ENCODE results near the gene SGPL1.

The SGPL1 gene

GRCh38 chr10:70812814-70813213 lies 2.9 kb upstream of the SGPL1 start:
- H3K9ac ChIP-seq (ENCODE audit: low read length): no peak overlapping the region
- no peaks in the 10 kb centered on the region for H3K27me3 ChIP-seq (ENCODE audit: control insufficient read depth, insufficient read depth, low read length)
- H3K9me3 ChIP-seq (ENCODE audit: control insufficient read depth, insufficient read depth, low read depth, low read length): no peaks in the 10 kb centered on the region
- H3K36me3 ChIP-seq (ENCODE audit: control insufficient read depth, insufficient read depth, low read length): peaks cover 6% of the 10 kb centered on the region; the same call in 1 of the 2 replicates
- no peak overlapping the region for H3K27ac ChIP-seq (ENCODE audit: low read depth, low read length)
- no peak overlapping the region for H3K4me3 ChIP-seq (ENCODE audit: low read depth, low read length)
- peaks cover 11% of the 10 kb centered on the region for H3K4me1 ChIP-seq (ENCODE audit: control insufficient read depth, insufficient read depth, low read length)

GRCh38 chr10:70814126-70814525 lies 1.6 kb upstream of the SGPL1 start:
- no peak overlapping the region for H3K4me3 ChIP-seq (ENCODE audit: low read depth, low read length)
- H3K9me3 ChIP-seq (ENCODE audit: control insufficient read depth, insufficient read depth, low read depth, low read length): no peaks in the 10 kb centered on the region
- H3K27ac ChIP-seq (ENCODE audit: low read depth, low read length): no peak overlapping the region
- H3K9ac ChIP-seq (ENCODE audit: low read length): no peak overlapping the region
- H3K27me3 ChIP-seq (ENCODE audit: control insufficient read depth, insufficient read depth, low read length): no peaks in the 10 kb centered on the region
- H3K4me1 ChIP-seq (ENCODE audit: control insufficient read depth, insufficient read depth, low read length): peaks cover 11% of the 10 kb centered on the region
- peaks cover 11% of the 10 kb centered on the region for H3K36me3 ChIP-seq (ENCODE audit: control insufficient read depth, insufficient read depth, low read length)

DNA sequence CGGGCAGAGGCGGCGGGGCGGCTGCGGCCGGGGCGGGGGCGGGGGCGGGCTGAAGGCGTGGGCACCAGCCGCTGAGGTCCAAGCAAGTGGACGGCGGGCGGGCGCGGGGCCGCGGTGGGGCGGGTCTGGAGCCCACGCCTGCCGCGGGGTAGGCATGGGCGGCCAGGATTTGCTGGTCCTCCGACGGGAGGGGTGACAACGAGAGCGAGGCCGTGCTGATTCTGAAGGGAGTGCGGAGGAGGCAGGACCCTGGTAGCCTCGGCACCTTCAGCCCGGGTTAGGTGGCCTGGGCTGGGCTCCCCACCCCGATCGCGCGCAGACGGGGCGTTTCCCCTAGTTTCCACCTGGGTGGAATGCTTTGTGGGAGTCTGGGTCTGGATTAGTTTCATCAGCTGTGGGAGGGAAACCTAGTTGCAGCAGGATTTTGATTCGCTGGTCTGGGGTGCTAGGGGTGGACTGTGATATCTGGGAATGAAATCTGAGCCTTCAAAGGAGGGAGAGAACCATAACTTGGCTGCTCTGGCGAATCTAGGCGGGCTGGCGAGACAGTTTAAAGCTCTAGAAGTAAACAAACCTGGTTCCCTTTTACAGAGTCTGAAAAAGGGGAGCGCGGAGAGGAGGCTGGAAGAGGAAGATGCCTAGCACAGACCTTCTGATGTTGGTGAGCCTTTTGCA lies 609 bp downstream of the SGPL1 start:
- H3K27ac ChIP-seq (ENCODE audit: low read depth, low read length): peak overlapping the region; percentile 77; the same call in 1 of the 2 replicates
- H3K4me1 ChIP-seq (ENCODE audit: control insufficient read depth, insufficient read depth, low read length): peaks cover 5% of the 10 kb centered on the region; the same call in 1 of the 2 replicates
- H3K36me3 ChIP-seq (ENCODE audit: control insufficient read depth, insufficient read depth, low read length): peaks cover 31% of the 10 kb centered on the region
- no peaks in the 10 kb centered on the region for H3K9me3 ChIP-seq (ENCODE audit: control insufficient read depth, insufficient read depth, low read depth, low read length)
- no peaks in the 10 kb centered on the region for H3K27me3 ChIP-seq (ENCODE audit: control insufficient read depth, insufficient read depth, low read length)
- peak overlapping the region; percentile 83 for H3K9ac ChIP-seq (ENCODE audit: low read length)
- peak overlapping the region; percentile 97 for H3K4me3 ChIP-seq (ENCODE audit: low read depth, low read length)

- no peak overlapping the region for H3K9ac ChIP-seq (ENCODE audit: low read length)
- H3K9me3 ChIP-seq (ENCODE audit: control insufficient read depth, insufficient read depth, low read depth, low read length): no peaks in the 10 kb centered on the region
- H3K4me3 ChIP-seq (ENCODE audit: low read depth, low read length): no peak overlapping the region
- peaks cover 39% of the 10 kb centered on the region for H3K36me3 ChIP-seq (ENCODE audit: control insufficient read depth, insufficient read depth, low read length)
- H3K27ac ChIP-seq (ENCODE audit: low read depth, low read length): no peak overlapping the region
- no peaks in the 10 kb centered on the region; the same call in 1 of the 2 replicates for H3K4me1 ChIP-seq (ENCODE audit: control insufficient read depth, insufficient read depth, low read length)
- no peaks in the 10 kb centered on the region for H3K27me3 ChIP-seq (ENCODE audit: control insufficient read depth, insufficient read depth, low read length)
These were observed 5.4 kb downstream of the SGPL1 start for GRCh38 chr10:70820976-70821750.

DNA sequence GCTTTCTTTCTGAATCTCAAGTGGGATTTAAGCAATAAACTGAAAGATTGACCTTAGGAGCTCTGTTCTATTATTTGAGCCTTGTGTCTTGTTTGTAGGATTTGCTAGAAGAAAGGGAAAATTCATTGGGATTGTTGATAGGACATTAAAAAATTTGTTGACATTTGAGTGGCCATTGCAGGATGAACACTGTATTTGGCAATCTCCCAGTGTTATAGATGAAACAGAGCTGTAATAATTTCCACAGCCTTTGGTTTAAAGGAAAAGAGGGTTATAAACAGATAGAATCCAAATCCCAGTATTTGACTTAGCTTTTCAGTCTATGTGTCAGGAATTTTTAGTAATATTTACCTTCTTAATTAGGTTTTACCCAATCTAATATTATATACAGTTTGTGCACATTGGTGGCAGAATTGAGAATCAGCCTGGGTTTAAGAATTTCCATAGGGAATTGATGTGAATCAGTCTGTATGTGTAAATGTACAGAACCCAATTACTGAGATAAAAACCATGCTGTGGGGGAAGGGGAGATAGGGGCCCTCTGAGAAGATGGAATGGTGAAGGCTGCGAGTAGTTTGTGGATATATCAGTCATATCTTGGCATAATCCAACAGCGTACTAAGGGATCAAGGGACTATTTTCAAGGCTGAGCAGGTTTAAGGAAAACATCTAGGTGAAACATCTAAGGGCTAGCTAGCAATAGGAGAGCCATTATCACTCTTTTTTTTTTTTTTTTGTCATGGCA lies 6.5 kb downstream of the SGPL1 start:
- peaks cover 42% of the 10 kb centered on the region for H3K36me3 ChIP-seq (ENCODE audit: control insufficient read depth, insufficient read depth, low read length)
- H3K27me3 ChIP-seq (ENCODE audit: control insufficient read depth, insufficient read depth, low read length): no peaks in the 10 kb centered on the region
- no peaks in the 10 kb centered on the region for H3K9me3 ChIP-seq (ENCODE audit: control insufficient read depth, insufficient read depth, low read depth, low read length)
- no peak overlapping the region for H3K27ac ChIP-seq (ENCODE audit: low read depth, low read length)
- no peaks in the 10 kb centered on the region; the same call in 1 of the 2 replicates for H3K4me1 ChIP-seq (ENCODE audit: control insufficient read depth, insufficient read depth, low read length)
- no peak overlapping the region for H3K9ac ChIP-seq (ENCODE audit: low read length)
- H3K4me3 ChIP-seq (ENCODE audit: low read depth, low read length): no peak overlapping the region

GRCh38 chr10:70827086-70827757 lies 11.5 kb downstream of the SGPL1 start:
- H3K4me1 ChIP-seq (ENCODE audit: control insufficient read depth, insufficient read depth, low read length): no peaks in the 10 kb centered on the region
- H3K27me3 ChIP-seq (ENCODE audit: control insufficient read depth, insufficient read depth, low read length): no peaks in the 10 kb centered on the region
- peaks cover 27% of the 10 kb centered on the region for H3K36me3 ChIP-seq (ENCODE audit: control insufficient read depth, insufficient read depth, low read length)
- H3K4me3 ChIP-seq (ENCODE audit: low read depth, low read length): no peak overlapping the region
- H3K27ac ChIP-seq (ENCODE audit: low read depth, low read length): no peak overlapping the region
- H3K9me3 ChIP-seq (ENCODE audit: control insufficient read depth, insufficient read depth, low read depth, low read length): no peaks in the 10 kb centered on the region
- H3K9ac ChIP-seq (ENCODE audit: low read length): no peak overlapping the region

GRCh38 chr10:70828923-70829322 lies 13.2 kb downstream of the SGPL1 start:
- no peaks in the 10 kb centered on the region for H3K4me1 ChIP-seq (ENCODE audit: control insufficient read depth, insufficient read depth, low read length)
- no peak overlapping the region for H3K27ac ChIP-seq (ENCODE audit: low read depth, low read length)
- H3K27me3 ChIP-seq (ENCODE audit: control insufficient read depth, insufficient read depth, low read length): no peaks in the 10 kb centered on the region
- no peaks in the 10 kb centered on the region for H3K9me3 ChIP-seq (ENCODE audit: control insufficient read depth, insufficient read depth, low read depth, low read length)
- H3K36me3 ChIP-seq (ENCODE audit: control insufficient read depth, insufficient read depth, low read length): peaks cover 23% of the 10 kb centered on the region
- H3K9ac ChIP-seq (ENCODE audit: low read length): no peak overlapping the region
- no peak overlapping the region for H3K4me3 ChIP-seq (ENCODE audit: low read depth, low read length)

DNA sequence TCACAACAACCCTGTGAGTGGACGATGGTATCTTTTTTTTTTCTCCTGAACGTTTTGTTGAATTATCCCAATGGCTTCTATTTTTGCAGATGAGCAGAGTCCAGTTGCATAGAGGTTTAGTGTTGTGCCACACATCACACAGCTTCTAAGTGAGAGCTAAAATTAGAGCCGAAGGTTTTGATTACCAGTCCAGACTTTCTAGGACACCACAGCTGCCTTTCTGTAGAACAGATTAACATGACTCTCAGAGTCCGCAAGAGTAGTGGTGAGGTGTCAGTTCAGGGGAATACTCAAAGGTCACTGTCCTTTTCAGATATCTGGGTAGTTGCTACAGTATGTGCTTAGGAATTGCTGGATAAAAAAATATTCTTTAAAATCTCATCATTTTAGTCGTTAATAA lies 13.8 kb downstream of the SGPL1 start:
- H3K4me1 ChIP-seq (ENCODE audit: control insufficient read depth, insufficient read depth, low read length): no peaks in the 10 kb centered on the region
- no peak overlapping the region for H3K4me3 ChIP-seq (ENCODE audit: low read depth, low read length)
- H3K9ac ChIP-seq (ENCODE audit: low read length): no peak overlapping the region
- no peaks in the 10 kb centered on the region for H3K27me3 ChIP-seq (ENCODE audit: control insufficient read depth, insufficient read depth, low read length)
- peaks cover 23% of the 10 kb centered on the region for H3K36me3 ChIP-seq (ENCODE audit: control insufficient read depth, insufficient read depth, low read length)
- H3K9me3 ChIP-seq (ENCODE audit: control insufficient read depth, insufficient read depth, low read depth, low read length): no peaks in the 10 kb centered on the region
- H3K27ac ChIP-seq (ENCODE audit: low read depth, low read length): no peak overlapping the region

DNA sequence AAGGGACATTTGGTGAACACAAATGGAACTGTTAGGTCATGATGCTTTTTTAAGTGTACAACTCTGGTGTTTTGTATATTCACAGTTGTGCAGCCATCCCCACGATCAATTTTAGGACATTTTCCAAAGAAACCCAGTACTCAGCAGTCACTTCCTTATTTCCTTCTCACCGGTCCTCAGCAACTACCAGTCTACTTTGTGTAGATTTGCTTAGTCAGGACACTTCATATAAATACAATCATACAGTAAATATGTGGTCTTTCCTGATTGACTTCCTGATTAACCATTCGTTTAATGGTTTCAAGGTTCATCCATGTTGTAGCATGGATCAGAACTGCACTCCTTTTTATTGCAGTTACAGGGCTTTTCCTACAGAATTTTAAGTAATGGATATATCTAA lies 14.4 kb downstream of the SGPL1 start:
- Histone ChIP-seq H3K9ac (ENCODE audit: low read length) (no peak overlapping the region), H3K4me3 (ENCODE audit: low read depth, low read length) (no peak overlapping the region), H3K36me3 (ENCODE audit: control insufficient read depth, insufficient read depth, low read length) (peaks cover 23% of the 10 kb centered on the region), H3K27me3 (ENCODE audit: control insufficient read depth, insufficient read depth, low read length) (no peaks in the 10 kb centered on the region), H3K9me3 (ENCODE audit: control insufficient read depth, insufficient read depth, low read depth, low read length) (no peaks in the 10 kb centered on the region), H3K4me1 (ENCODE audit: control insufficient read depth, insufficient read depth, low read length) (no peaks in the 10 kb centered on the region), H3K27ac (ENCODE audit: low read depth, low read length) (no peak overlapping the region)

DNA sequence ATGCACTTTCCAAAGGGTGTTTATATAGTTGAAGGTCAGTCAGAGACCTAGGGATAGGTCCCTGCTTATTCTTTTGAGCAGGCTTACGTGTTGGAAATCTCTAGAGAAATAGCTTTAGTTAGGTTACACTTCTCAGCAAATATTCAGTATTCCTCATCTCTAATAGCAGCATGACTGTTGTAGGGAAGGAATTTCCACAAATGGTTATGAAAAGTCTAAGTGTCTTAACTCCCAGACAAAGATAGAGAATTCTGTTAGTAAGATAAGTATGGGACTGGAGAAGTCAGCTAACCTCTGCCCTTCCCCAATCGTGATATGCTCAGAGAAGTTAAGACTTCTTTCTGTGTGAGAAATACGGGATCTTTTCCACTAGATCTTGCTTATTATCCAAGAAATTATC lies 16.5 kb downstream of the SGPL1 start:
- Histone ChIP-seq H3K27ac (ENCODE audit: low read depth, low read length) (no peak overlapping the region), H3K27me3 (ENCODE audit: control insufficient read depth, insufficient read depth, low read length) (no peaks in the 10 kb centered on the region), H3K9me3 (ENCODE audit: control insufficient read depth, insufficient read depth, low read depth, low read length) (no peaks in the 10 kb centered on the region; the same call in 1 of the 2 replicates), H3K36me3 (ENCODE audit: control insufficient read depth, insufficient read depth, low read length) (peaks cover 24% of the 10 kb centered on the region; the same call in 1 of the 2 replicates), H3K9ac (ENCODE audit: low read length) (no peak overlapping the region), H3K4me1 (ENCODE audit: control insufficient read depth, insufficient read depth, low read length) (no peaks in the 10 kb centered on the region), H3K4me3 (ENCODE audit: low read depth, low read length) (no peak overlapping the region)
